GM21619 (cell line): ENCODE results near the gene SPOCD1.

Experiments
- ATAC-seq: cut with Tn5 transposase; IDR thresholded peaks from one replicate; pipeline ENCODE4 v1.9.1; 2021; ENCODE audit not compliant: unreplicated experiment

The SPOCD1 gene

GRCh38 chr1:31757989-31758388 lies 57.8 kb downstream of the SPOCD1 start:
- ATAC-seq: no peak

GRCh38 chr1:31757204-31757679 lies 58.6 kb downstream of the SPOCD1 start:
- ATAC-seq: no peak

GRCh38 chr1:31756578-31756977 lies 59.2 kb downstream of the SPOCD1 start:
- no peak for ATAC-seq

GRCh38 chr1:31755850-31756492 lies 59.9 kb downstream of the SPOCD1 start:
- ATAC-seq: no peak

GRCh38 chr1:31755197-31755611 lies 60.6 kb downstream of the SPOCD1 start:
- ATAC-seq: no peak

GRCh38 chr1:31754397-31754796 lies 61.4 kb downstream of the SPOCD1 start:
- no peak for ATAC-seq

- no peak for ATAC-seq
These were observed 62.0 kb downstream of the SPOCD1 start for GRCh38 chr1:31753707-31754349.

- ATAC-seq: no peak
These were observed 62.8 kb downstream of the SPOCD1 start for GRCh38 chr1:31752952-31753475.

GRCh38 chr1:31752258-31752657 lies 63.6 kb downstream of the SPOCD1 start:
- ATAC-seq: no peak

GRCh38 chr1:31751822-31752241 lies 64.0 kb downstream of the SPOCD1 start:
- no peak for ATAC-seq

- ATAC-seq: no peak
These were observed 64.8 kb downstream of the SPOCD1 start for GRCh38 chr1:31750858-31751510.

- no peak for ATAC-seq
These were observed 65.8 kb downstream of the SPOCD1 start for GRCh38 chr1:31749785-31750735.

GRCh38 chr1:31748365-31748764 lies 67.5 kb downstream of the SPOCD1 start:
- no peak for ATAC-seq

GRCh38 chr1:31747304-31747703 lies 68.5 kb downstream of the SPOCD1 start:
- no peak for ATAC-seq

- ATAC-seq: no peak
These were observed 69.1 kb downstream of the SPOCD1 start for GRCh38 chr1:31746687-31747086.

GRCh38 chr1:31745946-31746670 lies 69.7 kb downstream of the SPOCD1 start:
- no peak for ATAC-seq

GRCh38 chr1:31745096-31745945 lies 70.5 kb downstream of the SPOCD1 start:
- no peak for ATAC-seq

- ATAC-seq: no peak
These were observed 71.5 kb downstream of the SPOCD1 start for GRCh38 chr1:31744165-31744888.
